ENCODE measurements around the gene PFN2.

DNA sequence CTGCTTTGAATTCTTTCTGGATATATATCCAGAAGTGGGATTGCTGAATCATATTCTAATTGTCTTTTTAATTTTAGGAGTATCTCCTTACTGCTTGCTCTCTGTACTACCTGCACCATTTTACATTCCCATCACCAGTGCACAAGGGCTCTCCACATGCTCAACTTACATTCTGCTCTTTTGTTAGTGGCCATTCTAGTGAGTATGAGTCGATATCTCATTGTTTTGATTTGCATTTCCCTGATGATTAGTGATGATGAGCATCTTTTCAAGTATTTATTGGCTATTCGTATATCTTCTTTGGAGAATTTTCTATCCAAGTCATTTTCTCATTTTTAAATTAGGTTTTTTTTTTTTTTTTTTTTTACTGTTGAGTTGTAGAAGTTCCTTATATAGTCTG lies 29.5 kb downstream of the PFN2 start:
- TF ChIP-seq CTCF (conservative IDR thresholded peaks at IDR 0.05; ENCODE audit: low read length): no peak
- no peak for TF ChIP-seq EZH2phosphoT487 (IDR thresholded peaks at IDR 0.05; ENCODE audit: borderline replicate concordance)

Data from Loucy (cell line).